ENCODE results near the gene SLC27A4.

Gene SLC27A4

GRCh38 chr9:128369024-128369706, 28.8 kb downstream of the SLC27A4 start:
- DNase-seq: no peak

GRCh38 chr9:128370367-128370751, 30.0 kb downstream of the SLC27A4 start:
- DNase-seq: no peak

- DNase-seq: peak; percentile 97
These were observed 30.7 kb downstream of the SLC27A4 start, which contains the start of gene URM1 for GRCh38 chr9:128370752-128371629. URM1 (plus strand) TSS chr9:128371374; CDS start chr9:128371381, 7 bp downstream.

- DNase-seq: no peak
These were observed 31.3 kb downstream of the SLC27A4 start for GRCh38 chr9:128371630-128372117.

GRCh38 chr9:128372188-128372641, 31.9 kb downstream of the SLC27A4 start:
- DNase-seq: no peak

GRCh38 chr9:128372784-128373183, 32.5 kb downstream of the SLC27A4 start:
- no peak for DNase-seq

GRCh38 chr9:128374221-128374675, 33.9 kb downstream of the SLC27A4 start:
- no peak for DNase-seq

- no peak for DNase-seq
These were observed 35.5 kb downstream of the SLC27A4 start for GRCh38 chr9:128375865-128376264.

- no peak for DNase-seq
These were observed 41.9 kb downstream of the SLC27A4 start for GRCh38 chr9:128382261-128382660.

- DNase-seq: no peak
These were observed 42.9 kb downstream of the SLC27A4 start for GRCh38 chr9:128383007-128383753.

GRCh38 chr9:128383791-128384190, 43.5 kb downstream of the SLC27A4 start:
- DNase-seq: no peak

- no peak for DNase-seq
These were observed 44.6 kb downstream of the SLC27A4 start for GRCh38 chr9:128384801-128385495.

- no peak for DNase-seq
These were observed 45.5 kb downstream of the SLC27A4 start for GRCh38 chr9:128385496-128386460.

- no peak for DNase-seq
These were observed 47.8 kb downstream of the SLC27A4 start for GRCh38 chr9:128388150-128388549.

GRCh38 chr9:128389395-128390149, 49.2 kb downstream of the SLC27A4 start:
- no peak for DNase-seq

GRCh38 chr9:128390150-128390812, 50.0 kb downstream of the SLC27A4 start:
- DNase-seq: no peak

GRCh38 chr9:128390813-128391711, 50.7 kb downstream of the SLC27A4 start:
- DNase-seq: no peak

- no peak for DNase-seq
These were observed 51.6 kb downstream of the SLC27A4 start for GRCh38 chr9:128391956-128392301.
